Stimulated activated CD8-positive, alpha-beta memory T cell treated with anti-CD3 and anti-CD28 coated beads, Interleukin-7, amount 100 ng/mL, for 4 hours (primary cell): Measurements from ENCODE around the gene UHRF1.

Source experiments
- DNase-seq, 2 donors: peaks; one replicate each; pipeline ENCODE4 v3.0.0-alpha.2; 2020; ENCODE audit warnings: low read depth in 2 of 2

Gene UHRF1

GRCh38 chr19:4990306-4990705, 81.0 kb downstream of the UHRF1 start:
- no peak for DNase-seq

DNA sequence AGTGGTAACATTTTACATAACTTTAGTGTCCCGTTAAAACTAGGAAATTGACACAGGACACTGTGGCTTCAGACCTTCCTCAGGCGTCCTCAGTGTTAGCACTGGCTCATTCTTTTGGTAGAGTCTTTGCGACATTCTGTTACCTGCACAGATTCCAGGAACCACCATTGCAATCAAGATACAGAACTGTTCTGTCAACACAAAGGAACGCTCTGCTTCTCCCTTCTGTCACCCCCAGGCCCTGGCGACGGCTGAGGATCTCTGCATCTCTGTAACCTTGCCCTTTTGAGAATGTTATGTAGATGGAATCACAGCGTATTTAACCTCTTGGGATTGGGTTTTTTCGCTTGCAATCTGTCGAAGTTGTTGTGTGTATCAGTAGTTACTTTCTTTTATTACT, 82.2 kb downstream of the UHRF1 start:
- DNase-seq = no peak

- DNase-seq = no peak
These were observed 82.8 kb downstream of the UHRF1 start for GRCh38 chr19:4991996-4992698.

DNA sequence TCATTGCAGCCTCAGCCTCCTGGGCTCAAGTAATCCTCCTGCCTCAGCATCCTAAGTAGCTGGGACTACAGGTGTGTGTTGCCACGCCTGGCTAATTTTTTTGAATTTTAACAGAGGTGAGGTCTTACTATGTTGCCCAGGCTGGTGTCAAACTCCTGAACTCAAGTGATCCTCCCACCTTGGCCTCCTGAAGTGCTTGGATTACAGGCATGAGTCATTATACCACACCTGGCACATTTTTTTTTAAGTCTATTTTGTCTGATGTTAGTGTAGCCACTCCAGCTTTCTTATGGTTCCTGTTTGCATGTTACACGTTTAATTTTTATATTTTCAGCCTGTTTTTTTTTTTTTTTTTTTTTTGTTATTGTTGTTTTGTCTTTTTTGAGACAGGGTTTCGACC, 84.4 kb downstream of the UHRF1 start:
- DNase-seq = no peak

DNA sequence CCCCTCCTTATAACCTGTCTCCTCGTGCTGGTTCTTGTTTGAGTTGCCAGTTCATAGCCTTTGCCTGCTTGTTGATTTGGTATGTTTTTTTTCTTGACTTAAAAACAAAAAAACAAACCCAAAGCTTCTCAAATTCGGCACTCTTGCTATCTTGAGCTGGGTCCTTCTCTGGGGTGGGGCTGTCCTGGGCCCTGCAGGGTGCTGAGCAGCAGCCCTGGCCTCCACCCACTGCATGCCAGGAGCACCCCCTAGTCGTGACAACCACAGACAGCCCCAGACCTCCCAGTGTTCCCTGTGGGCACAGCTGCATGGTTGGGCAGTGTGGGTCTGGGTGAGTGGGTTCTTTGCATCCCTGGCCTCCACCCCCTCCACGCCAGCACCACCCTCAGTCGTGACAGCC, 87.4 kb downstream of the UHRF1 start:
- no peak for DNase-seq

GRCh38 chr19:4997297-4997696, 88.0 kb downstream of the UHRF1 start:
- no peak for DNase-seq

GRCh38 chr19:5000120-5000611, 90.9 kb downstream of the UHRF1 start:
- no peak for DNase-seq

DNA sequence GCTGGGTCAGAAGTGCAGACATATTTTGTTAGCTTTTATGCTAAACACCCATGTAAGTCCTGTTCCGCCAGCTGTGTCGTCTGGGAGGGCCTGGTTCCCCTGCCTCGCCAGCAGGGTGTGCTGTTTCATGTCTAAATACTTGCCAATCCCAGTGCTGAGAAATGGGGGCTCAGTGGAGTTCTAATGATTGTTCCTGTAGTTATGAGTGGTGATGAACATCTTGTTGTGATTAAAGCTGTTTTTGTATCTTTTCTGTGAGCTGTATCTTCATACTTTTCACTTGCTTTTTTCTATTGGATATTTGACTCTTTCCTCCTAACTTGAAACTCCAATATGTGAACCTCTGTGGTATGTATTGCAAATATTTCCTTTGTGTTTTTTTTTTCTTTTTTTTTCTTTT, 92.3 kb downstream of the UHRF1 start:
- DNase-seq = no peak

- DNase-seq = no peak
These were observed 92.8 kb downstream of the UHRF1 start for GRCh38 chr19:5002143-5002542.

- DNase-seq = no peak
These were observed 94.5 kb downstream of the UHRF1 start for GRCh38 chr19:5003781-5004180.

GRCh38 chr19:5005096-5005495, 95.8 kb downstream of the UHRF1 start:
- no peak for DNase-seq

GRCh38 chr19:5006201-5006600, 96.9 kb downstream of the UHRF1 start:
- DNase-seq = no peak

DNA sequence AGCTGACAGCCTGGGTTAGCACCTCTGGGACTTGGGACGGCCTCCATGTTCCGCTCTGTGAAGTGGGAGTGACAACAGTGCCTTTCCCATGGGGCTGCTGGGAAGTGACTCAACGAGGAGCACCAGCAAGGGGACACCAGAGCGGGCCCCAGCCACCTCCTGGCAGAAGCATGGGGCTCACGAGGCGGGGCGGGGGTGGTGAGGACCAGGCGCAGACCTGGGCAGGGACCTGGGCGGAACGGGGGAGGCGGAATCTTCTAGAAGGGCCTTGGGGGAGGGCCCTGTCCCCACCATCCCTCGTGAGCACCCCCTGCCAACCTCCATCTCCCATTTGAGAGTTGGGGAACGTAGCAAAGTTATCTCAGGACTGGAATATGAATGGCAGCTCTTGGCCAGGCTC, 97.5 kb downstream of the UHRF1 start:
- no peak for DNase-seq
